HG02623 (cell line): ENCODE data around the gene KCNG4.

Source experiments
- ATAC-seq: cut with Tn5 transposase; IDR thresholded peaks from one replicate; pipeline ENCODE4 v1.9.1; 2021; ENCODE audit warnings: moderate library complexity; ENCODE audit not compliant: unreplicated experiment

KCNG4 gene

DNA sequence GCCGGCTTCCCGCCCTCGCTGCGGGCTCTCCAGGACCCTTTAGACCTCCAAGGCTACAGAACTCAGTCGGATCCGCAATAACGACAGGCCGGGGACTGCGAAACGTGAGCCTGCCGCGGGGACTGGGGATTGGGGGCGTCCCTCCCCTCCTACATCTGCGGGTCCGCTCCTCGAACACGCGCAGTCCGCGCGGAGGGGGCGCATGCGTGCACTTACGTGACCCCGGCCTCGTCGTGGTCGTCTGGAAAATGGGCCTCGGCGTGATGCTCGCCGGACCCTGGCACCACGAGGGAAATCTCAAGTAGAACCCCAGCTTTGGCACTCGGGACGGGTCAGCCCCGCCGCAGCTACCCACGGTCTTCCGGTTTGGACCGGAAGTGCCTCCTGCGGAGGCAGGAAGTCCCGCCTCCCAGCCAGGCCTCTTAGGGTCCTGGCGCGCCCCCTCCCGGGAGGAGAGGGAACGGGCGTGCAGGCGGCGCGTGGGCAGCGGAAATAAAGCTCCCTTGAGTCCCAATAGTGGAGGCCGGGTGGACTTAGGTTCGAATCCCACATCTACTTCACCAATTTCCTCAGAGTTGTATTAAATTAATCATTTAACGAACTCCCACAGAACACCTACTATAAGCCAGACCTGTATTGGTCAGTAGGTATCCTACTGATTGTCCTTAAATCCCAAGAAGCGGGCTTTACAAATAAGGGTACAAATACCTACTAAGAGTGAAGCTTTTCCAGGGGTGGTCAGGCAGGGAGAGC lies 53.0 kb downstream of the KCNG4 start, which contains the start of gene TAF1C:
Gene TAF1C, minus strand, starts transcription at position 373 of the 753 bp plus-strand sequence. CDS start 2,069 bp downstream, outside the sequence.
- ATAC-seq, result peak; percentile 98

DNA sequence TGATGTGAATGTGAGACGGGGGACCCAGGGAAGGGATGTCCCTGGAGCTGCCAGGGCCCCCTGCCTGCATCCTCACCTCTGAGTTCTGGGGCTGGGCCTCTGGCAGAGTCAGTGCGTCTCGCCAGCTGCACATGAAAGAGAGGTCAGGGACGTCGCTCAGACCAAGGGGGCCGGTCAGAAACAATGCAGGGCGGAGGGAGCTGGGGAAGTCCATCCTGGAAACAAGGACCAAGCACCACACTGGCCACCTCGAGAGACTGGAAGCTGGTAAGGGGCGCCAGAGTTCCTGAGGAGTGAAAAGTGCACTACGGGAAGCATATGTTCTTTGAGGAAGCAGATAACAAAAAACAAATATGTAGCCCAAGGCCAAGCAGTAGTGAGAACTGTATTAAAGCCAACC lies 55.0 kb downstream of the KCNG4 start:
- no peak for ATAC-seq

DNA sequence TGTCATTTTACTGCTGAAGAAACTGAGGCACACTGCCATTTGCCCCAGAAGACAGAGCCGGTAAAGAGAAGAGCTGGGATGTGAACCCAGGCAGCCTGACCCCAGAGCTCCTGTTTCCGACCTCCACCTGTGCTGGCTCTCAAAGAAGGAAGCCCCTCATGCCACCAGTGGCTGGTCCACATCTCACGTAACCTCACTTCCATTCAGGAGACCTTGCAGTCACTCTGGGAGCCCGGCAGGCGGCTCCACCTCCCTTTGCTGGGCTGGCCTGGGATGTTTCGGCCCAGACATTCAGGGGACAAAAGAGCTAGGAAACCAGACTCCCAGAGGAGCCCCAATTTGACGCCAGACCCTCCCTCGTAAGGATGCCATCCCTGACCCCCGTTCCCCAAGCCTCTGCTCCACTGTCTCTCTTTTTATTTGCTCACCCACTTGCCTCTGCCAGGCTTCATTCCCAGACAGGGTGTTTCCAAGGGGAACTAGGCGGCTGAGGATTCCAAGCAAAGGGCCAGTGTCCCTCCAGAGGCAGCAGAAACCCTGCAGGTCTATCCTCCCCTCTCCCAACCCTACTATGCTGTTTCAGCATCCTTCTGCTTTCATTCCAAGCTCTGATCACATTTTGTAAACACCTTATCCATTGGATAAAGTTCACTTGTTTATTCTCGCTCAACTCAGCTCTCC lies 55.8 kb downstream of the KCNG4 start:
- ATAC-seq, result no peak

DNA sequence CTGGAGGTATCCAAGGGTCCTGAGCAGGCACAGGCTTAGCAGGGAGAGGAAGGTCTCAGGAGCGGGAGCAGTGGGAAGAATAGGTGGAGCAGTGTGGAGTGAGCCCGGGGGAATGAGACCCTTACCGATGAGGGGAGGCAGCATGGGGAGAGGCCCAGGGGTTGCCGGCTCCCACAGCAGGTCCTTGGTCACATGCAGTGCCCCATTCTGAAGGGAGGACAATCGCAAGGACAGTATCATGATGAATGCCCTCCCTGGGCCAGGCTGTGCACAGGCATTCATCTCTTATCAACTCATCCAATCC lies 56.3 kb downstream of the KCNG4 start:
- no peak for ATAC-seq

DNA sequence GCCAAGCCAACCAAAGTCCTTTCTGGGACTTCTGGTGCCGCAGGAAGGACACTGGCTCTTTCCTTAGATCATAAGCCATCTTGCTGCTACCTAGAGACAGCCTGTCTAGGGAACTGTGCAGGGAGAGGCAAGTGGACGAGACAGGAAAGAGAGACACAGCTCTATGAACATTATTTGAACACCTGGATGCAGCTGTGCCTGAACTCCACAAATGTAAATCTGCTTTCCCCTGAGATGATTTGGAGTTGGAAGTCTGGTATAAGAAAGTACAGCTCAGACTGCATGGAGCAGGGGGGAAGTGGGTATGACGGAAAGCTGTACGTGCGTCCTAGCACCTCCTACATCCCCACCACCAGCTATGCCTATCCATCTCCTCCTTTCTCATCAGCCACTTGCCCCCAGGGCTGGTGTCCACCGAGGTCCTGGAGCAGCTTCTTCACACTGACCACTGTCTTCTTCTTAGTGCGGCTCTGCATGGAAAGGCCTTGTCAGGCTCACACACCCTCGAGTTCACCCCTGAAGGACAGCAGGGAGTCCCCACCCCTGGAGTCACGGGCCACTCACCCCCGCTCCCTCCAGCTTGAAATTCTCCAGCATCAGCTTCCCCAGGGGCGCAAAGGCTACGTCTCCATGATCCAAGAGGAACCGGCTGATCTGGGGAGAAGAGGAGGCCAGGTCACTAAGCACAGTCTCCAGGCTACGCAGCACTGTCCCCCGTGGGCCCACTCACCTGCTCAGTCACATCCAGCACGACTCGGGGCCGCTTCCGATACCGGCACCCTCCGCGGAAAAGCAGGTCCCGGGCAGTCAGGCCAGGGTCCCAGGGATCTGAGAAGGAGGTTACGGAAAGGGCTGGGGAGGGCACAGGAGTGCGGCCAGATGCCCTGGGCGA lies 56.9 kb downstream of the KCNG4 start:
- ATAC-seq, result no peak

DNA sequence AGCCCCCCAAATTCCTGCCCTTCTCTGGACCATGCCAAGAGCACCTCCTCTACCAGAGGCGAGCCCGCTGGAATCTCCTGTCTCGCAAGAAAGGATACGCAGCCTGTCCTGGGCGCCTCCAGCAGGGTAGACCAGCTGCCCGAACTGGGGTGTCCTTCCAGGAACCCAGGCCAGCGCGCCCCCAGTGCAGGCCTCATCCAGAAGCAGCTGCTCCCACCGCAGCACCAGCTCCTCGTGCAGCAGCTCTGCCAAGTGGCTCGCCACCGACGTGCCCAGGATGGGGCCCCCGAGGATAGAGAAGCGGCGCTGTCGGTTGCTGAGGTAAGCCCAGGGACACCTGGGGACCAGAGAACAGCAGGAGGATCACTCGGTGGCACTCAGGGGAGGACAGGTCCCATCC lies 57.7 kb downstream of the KCNG4 start:
- no peak for ATAC-seq

GRCh38 chr16:84181144-84181915 lies 58.5 kb downstream of the KCNG4 start:
- ATAC-seq, result no peak

GRCh38 chr16:84180519-84181140 lies 59.2 kb downstream of the KCNG4 start:
- no peak for ATAC-seq

DNA sequence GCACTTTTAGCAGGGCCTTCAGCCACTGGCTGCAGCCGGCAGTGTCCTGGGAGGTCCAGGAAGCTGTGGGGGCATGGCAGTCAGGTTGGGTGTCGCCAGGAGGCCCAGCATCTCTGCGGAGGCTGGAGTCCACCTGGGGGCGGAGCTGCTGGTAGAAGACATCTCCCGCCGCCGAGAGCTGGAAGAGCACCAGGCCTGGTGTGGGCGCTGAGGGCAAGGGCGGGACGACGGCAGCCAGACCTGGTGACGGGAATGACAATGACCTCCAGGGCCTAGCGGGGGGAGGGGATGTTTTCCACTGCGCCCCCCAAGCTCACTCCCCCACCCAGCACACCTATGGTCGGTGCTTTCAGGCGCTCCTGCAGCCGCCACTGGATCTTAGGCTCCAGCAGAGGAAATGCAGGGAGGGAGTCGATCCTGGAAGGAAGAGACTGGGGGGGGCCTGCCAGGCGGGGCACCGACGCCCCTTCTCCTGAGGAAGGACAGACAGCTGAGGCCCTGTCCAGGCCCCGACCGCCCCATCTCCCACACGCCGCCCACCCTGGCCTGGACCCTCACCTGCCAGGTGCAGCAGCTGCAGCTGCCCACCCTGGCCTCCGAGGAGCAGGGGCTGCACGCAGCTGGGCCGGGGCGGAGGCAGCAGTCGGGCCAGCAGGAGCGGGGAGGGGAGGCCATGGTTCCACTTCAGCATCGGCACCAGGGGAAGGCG lies 60.0 kb downstream of the KCNG4 start:
- ATAC-seq, result no peak

- ATAC-seq, result no peak
These were observed 60.8 kb downstream of the KCNG4 start for GRCh38 chr16:84178892-84179611.

GRCh38 chr16:84178146-84178765 lies 61.6 kb downstream of the KCNG4 start:
- ATAC-seq, result no peak

DNA sequence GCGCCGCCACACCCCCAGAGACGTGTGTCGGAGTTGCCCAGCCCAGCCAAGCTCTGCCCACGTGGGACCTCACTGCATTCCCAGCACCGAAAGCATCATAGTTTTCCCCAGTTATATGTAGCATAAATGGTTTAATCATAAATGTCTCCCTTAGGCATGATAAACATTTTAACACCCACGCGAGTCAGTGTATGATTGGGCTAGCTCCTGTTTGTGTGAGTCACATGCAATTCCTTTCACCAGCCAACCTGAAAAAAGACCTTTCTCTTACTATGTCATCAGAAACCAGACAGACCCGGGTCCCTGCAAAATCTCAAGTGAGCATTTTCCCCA lies 62.1 kb downstream of the KCNG4 start:
- no peak for ATAC-seq

DNA sequence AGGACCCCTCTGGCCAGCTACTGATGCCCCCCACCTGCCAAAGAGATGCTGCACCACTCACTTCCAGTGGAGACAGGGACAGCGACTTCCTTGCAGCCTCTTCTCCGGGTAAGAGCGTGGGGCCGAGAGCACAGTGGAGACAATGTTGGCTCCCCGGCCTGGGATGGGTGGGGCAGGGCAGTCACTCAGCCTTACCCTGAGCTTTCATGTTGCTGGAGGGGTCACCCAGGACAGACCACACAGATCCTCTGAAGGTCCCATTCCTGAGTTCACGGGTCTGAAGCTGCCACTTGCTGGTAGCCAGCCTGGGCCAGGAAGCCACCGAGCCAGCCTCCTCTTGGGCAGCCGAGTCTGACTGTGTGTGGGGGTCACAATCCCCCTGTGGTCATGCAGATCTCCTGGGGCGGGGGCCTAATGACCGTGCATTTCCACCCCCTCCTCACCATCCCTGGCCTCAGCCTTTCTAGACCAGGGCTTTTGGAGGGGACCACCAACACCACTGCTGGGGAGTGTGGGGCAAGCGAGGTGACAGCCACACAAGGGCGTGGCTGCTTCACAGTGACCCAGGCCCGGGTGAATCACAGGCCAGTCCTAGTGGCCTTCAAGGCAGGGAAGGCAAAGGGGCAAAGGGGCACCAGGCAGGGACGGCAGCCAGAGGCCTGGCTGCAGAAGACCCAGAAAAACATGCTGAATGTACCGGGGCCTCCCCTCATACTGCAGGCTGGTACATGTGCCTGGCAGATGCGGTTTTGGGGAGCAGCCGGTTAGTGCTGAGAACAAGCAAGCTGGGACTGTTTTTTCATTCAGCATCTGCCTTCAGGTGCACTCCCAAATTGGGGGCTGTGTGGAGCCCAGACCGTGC lies 63.4 kb downstream of the KCNG4 start:
- no peak for ATAC-seq

DNA sequence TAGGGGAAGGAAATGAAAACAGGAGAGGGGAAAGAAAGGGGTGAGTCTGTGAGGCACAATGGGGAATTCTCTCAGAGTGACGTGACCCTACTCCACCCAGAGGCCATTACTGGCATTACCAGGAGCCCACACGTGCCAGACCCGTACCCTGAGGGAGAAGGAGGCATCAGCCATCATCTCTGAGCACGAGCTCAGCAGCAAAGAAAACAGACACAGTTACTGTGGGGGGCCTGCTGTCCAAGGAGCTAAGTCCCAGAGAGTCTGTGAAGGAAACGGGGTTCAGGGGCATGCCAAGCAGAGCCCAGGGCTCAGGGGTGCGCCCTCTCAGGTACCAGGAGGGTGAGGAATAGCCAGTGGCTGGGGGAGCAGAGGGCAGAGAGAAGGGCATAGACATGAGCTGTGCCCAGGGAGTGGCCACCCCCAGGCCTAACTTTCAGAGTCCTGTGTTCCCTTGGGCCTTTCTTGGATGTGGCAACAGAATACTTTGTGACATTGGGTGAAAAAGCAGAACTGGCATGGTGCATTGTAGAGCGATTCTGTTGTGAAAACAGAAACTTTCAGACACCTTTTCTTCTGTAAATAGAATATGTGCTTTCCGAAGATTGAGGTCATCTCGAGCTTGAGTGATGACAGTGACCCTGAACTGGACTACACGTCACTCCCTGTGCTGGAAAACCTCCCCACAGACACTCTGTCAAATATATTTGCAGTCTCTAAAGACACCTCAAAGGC lies 64.3 kb downstream of the KCNG4 start:
- peak; percentile 68 for ATAC-seq

DNA sequence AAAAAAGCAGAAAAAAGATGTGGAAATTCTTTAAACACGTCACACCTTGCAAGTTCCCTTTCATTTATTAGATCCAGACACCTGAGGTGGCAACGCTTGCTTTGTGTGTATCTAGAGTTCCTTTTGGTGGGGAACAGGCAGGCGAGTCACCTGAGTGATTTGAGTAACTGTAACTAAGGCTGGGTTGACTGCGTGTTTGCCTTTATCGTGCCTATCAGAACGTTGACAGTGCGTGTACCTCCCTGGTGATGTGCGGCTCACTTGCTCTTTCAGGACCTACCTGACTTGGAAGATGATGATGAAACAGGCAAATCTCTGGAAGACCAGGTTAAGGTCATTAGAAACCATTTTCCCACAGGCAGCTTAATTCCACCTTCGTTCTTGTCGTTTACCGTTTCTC lies 65.4 kb downstream of the KCNG4 start:
- no peak for ATAC-seq

GRCh38 chr16:84169765-84170310 lies 70.0 kb downstream of the KCNG4 start:
- no peak for ATAC-seq
